ENCODE data around the gene SYT14.
A peak's percentile ranks its signal among the peaks of the same experiment; 100 is the strongest.
"Not testable (repeated sequence)": the region's sequence is repeated elsewhere in the genome, so short reads cannot be mapped to it uniquely, and the experiment has no call there.

The SYT14 gene

DNA sequence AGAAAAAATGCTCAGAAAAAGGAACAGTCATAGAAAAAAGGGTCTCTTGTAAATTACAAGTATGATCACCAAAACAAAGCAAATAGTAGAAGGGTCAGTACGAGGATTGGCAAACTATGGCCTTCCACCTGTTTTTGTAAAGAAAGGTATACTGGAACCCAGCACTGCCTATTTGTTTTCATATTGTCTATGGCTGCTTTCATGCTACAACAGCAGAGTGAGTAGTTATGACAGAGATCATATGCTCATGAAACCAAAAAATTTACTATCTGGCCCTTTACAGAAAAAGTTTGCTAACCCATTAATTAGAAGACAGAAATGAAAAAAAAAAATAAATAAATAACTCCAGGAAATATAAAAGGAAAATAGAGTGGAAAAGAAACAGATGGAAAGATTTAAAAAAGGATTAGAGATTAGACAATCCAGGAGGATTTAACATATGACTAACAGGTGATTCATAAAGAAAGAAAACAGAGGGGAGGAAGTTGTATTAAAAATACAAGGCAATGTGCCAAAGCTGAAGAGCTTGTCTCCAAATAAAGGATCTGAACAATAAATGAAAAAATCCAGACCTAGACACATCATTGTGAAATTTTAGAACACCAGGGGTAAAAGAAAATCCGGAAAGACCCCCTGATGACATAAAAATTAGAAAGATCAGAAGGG, 186.0 kb downstream of the SYT14 start:
- DNase-seq, result no peak

DNA sequence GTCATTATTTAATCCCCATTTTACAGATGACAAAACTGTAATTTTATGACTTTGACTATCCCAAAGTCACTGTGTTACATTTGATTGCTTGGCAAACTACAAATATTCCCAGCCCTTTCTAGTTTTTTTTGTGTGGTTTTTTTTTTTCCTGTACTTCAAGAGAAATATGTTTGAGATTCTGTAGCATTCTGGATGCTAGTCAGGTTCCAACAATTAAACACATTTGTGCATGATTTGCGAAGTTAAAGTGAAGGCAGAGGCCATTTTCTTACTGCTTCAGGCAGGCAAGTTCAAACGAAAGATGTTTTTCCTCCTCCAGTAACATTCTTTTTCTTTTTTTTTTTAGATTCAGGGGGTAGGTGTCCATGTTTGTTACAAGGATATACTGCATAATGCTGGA, 186.7 kb downstream of the SYT14 start:
- no peak for DNase-seq

DNA sequence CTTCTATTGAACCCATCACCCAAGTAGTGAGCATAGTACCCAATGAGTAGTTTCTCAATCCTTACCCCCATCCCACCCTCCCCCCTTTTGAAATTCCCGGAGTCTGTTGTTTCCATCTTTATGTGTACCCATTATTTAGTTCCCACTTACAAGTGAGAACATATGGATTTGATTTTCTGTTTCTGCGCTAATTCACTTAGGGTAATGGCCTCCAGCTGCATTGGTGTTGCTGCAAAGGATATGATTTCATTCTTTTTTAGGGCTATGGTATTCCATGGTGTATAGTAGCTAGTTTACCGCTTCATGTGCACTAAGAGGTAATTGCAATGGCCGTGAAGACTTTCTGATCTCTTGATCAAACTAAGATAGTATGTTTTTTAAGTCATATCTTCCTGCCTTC, 187.1 kb downstream of the SYT14 start:
- DNase-seq, result no peak

DNA sequence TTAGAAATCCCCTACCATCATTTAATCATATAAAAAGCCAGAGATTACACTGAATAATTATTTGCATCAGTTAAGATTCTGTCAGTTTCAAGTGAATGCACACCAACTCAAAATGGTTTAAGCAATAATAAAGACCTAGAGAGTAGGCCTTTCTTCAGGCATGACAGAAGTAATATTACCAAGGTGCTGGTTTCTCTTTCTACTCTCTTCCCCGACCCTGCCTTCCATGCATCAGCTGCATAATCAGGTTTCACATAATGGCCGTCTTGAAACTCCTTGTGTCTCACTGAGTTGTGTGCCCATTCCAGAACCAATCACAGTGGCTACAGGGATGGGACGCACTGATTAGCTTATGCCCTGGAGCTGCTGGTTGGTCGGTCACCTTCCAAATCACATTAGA, 191.1 kb downstream of the SYT14 start:
- DNase-seq, result no peak

- DNase-seq, result no peak
These were observed 191.7 kb downstream of the SYT14 start for GRCh38 chr1:210129759-210130158.

DNA sequence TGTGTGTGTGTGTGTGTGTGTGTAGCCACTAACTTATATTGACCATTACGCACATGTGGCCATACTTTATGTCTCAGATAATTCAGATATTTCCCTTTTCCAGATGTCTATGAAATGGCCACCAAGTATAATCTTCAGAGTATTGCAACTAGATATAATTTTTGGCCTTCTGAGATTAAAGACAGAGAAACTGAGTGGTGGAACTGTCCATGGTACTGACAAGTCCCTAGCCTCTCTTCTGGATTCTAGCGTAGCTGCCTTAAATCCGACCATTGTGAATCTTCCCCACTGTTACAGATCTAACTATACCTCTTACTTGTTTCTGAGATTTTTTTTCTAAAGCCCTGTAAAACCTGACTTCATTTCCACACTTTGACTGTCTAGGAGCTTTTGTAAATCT, 194.6 kb downstream of the SYT14 start:
- DNase-seq, result no peak

GRCh38 chr1:210143465-210144062, 205.5 kb downstream of the SYT14 start:
- peak; percentile 9 for DNase-seq

GRCh38 chr1:210144736-210145135, 206.7 kb downstream of the SYT14 start:
- no peak for DNase-seq

DNA sequence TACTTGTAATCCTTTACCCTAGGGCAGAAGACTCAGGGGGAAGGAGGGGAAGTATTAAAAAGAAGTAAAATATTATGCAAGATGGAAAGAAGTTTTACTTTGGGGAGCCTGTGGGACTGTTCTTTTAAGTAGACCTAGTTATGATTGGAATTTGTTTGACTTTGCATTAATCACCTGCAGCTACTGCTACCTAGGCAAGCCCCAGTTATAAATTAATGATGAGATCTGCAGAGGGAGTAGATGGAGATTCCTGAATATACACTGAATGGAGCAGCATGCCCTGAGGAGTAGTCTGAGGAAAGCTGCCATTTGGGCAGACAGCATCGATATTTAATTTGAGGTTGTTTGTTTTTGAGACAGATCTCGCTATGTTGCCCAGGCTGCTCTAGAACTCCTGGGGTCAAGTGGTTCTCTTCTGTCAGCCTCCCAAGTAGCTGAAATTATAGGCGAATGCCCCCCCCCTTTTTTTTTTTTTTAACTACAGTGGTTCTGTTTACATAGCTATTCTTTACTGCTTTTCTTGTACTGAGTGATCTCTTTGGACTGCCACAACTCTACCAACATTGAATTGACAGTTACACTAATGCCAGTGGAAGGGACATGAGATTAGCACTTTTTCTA, 213.1 kb downstream of the SYT14 start:
- no peak for DNase-seq

- no peak for DNase-seq
These were observed 221.2 kb downstream of the SYT14 start for GRCh38 chr1:210159211-210159610.

- no peak for DNase-seq
These were observed 232.2 kb downstream of the SYT14 start for GRCh38 chr1:210170220-210170619.

DNA sequence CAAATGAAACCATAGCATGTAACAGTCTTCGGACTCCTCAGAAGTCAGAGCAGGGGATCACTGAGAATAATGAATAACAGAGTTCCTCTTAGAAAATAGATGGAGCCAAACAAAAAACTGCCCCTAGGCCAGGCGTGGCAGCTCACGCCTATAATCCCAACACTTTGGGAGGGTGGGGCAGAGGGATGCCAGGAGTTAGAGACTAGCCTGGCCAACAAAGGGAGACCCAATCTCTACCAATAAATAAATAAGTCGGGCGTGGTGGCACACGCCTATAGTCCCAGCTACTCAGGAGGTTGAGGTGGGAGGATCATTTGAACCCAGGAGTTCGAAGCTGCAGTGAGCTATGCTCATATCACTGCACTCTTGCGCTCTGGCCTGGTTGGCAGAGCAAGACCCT, 236.1 kb downstream of the SYT14 start:
- DNase-seq, result no peak

- no peak for DNase-seq
These were observed 247.0 kb downstream of the SYT14 start for GRCh38 chr1:210185063-210185462.

DNA sequence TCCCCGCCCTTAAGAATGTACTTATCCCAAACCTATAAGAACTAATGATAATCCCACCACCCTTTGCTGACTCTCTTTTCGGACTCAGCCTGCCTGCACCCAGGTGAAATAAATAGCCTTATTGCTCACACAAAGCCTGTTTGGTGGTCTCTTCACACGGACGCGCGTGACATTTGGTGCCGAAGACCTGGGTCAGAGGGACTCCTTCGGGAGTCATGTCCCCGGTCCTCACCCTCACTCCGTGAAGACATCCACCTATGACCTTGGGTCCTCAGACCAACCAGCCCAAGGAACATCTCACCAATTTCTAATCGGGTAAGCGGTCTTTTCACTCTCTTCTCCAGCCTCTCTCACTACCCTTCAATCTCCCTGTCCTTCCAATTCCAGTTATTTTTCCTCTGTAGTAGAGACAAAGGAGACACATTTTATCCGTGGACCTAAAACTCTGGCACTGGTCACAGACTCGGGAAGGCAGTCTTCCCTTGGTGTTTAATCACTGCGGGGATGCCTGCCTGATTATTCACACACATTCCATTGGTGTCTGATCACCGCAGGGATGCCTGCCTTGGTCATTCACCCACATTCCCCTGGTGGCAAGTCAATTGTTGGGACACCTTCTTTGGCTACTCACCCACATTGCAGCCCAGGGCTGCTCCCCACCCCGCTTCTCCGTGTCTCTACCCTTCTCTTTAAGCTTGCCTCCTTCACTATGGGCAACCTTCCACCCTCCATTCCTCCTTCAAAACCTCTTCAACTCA, 250.0 kb downstream of the SYT14 start:
- not testable (repeated sequence) for DNase-seq

DNA sequence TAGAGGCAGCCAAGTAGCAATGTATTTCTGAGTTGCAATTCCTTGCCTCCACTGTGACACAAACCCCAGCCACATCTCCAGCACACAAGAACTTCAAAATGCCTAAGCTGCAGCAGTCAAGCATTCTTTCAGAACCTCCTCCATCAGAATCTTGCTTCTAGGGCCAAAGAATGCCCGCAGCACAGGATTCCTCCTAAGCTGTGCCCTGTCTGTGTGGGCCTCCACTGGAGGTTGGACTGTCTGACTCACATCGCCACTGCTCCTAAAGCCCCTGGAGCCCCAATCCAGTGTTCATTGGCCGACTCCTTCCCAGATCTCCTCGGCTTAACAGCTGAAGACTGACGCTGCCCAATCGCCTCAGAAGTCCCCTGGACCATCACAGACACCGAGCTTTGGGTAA, 251.4 kb downstream of the SYT14 start:
- no peak for DNase-seq

- DNase-seq, result no peak
These were observed 257.7 kb downstream of the SYT14 start for GRCh38 chr1:210195635-210196160.

- not testable (repeated sequence) for DNase-seq
These were observed 258.2 kb downstream of the SYT14 start for GRCh38 chr1:210196266-210196665.

- DNase-seq, result no peak
These were observed 260.8 kb downstream of the SYT14 start for GRCh38 chr1:210198840-210199239.

GRCh38 chr1:210200124-210200736, 262.2 kb downstream of the SYT14 start:
- DNase-seq, result no peak

- no peak for DNase-seq
These were observed 263.7 kb downstream of the SYT14 start for GRCh38 chr1:210201681-210202080.

DNA sequence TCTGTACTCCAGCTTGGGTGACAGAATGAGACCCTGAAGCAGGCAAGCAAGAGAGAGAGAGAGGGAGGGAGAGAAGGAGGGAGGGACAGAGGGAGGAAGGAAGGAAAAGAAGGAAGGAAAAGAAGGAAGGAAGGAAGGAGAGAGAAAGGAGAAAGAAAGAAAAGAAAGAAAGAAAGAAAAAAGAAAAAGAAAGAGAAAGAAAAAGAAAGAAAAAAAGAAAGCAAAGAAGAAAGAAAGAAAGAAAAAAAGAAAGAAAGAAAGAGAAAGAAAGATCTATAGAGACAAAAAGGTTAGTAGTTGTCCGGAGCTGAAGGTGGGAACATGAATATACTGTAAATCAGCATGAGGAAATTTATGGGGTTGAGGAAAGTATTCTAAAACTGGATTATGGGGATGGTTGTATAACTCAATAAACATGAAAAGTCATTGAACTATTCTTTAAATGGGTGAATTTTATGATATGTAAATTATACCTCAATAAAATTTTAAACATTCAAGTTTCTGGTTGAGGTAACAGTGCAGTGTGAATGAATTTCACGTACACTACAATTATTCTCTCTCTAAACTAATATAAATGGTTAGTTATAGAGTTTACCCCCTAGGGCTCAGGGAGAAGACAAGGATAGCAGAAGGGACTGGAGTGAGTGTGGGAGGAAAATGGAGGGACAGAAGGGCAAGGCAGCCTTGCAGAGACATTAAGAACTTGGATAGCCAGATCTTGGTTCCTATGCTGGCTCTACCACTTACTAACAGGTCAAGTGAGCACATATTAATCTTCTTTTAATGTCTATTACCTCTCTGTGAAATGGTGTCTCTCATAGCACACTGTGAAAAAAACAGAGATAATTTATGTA, 269.8 kb downstream of the SYT14 start:
- no peak for DNase-seq

DNA sequence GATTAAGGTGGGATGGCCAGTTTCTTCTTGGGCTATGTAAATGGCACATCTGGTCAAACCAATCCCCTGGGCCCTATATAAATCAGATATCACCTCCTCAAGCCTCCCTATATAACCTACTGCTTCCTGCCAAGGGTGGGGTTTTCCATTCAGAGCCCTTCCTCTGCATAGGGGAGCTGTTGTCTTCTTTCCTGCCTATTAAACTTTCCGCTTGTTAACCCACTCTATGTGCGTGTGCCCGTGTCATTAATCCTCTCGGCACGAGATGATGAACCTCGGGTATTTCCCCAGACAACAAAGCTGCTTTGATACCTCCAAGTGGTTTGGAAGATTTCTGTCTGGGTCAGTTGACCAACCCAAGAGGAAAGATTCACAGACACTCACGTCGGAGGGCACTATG, 275.3 kb downstream of the SYT14 start:
- no peak for DNase-seq

Data from GDM1 (cell line).